MG63 (cell line): Measurements from ENCODE around the gene AGBL1. TPM values are rescaled to one million over a fixed set of nuclear protein-coding genes. Genes with fewer than 3 reads are reported as not detected.

Experiments
- DNase-seq: peaks from one replicate; pipeline ENCODE4 v3.0.0-alpha.2; 2020
- H3K27me3 ChIP-seq: fragments of 250-450 bp; sonication (Bioruptor Pico); 2 replicates; pipeline ENCODE4 v1.5.1; 2020; ENCODE audit warnings: mild to moderate bottlenecking, moderate library complexity
- H3K36me3 ChIP-seq: fragments of 250-450 bp; sonication (Bioruptor Pico); 2 replicates; pipeline ENCODE4 v1.5.1; 2020; ENCODE audit warnings: mild to moderate bottlenecking, moderate library complexity
- H3K4me3 ChIP-seq: fragments of 250-450 bp; sonication (Bioruptor Pico); 2 replicates; pipeline ENCODE4 v1.5.1; 2020; ENCODE audit warnings: mild to moderate bottlenecking, moderate library complexity
- H3K9me3 ChIP-seq: fragments of 250-450 bp; sonication (Bioruptor Pico); 2 replicates; pipeline ENCODE4 v1.5.1; 2020; ENCODE audit warnings: mild to moderate bottlenecking, moderate library complexity
- total RNA-seq: library from RNA; depleted of rRNA; stranded (reverse); fragments of >200 nt; shearing (Covaris generic); gene quantifications from 2 replicates; pipeline ENCODE4 v1.2.3, GENCODE V29; 2014; ENCODE audit warnings: low replicate concordance

The AGBL1 gene
- total RNA-seq, 1 experiment from 2014 or later: not detected

DNA sequence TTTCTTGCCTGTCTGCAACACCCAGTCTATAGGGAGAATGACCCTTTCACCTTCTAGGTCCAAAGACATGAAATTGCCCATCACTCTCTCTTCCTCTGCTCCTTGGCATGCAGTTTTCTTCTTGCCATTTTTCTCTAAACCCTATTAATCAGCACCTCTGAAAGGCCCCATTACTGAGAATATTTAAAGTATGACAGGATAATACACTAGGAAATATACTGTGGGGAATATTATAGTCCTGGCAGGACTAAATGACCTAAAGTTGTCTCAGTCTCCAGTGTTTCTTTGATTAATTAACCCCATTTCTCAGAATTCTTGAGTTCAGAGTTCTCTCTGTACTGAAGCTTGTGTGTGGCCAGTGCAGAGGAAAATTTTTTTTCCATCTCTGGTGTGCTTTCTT lies 730.7 kb downstream of the AGBL1 start:
- no peaks in the 10 kb centered on the region for H3K36me3 ChIP-seq
- H3K4me3 ChIP-seq: no peak overlapping the region
- 0 out of 2 replicates have a peak, but pooled peaks cover 2% of the 10 kb centered on the region for H3K27me3 ChIP-seq
- DNase-seq: no peak
- no peaks in the 10 kb centered on the region for H3K9me3 ChIP-seq

DNA sequence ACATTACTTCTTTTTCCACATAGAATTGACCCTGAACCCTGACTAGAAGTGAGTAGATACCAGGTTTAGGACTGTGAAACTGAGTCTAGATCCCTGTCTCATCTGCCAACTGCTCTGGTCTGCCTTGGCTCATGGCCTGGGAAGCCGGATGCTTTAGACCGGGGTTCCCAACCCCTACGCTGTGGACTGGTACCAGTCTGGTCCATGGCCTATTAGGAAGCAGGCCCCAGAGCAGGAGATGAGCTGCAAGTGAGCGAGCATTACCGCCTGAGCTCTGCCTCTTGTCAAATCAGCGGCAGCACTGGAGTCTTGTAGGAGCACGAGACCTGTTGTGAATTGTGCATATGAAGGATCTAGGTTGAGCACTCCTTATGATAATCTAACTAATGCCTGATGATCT lies 734.2 kb downstream of the AGBL1 start:
- Histone ChIP-seq H3K4me3 (no peak overlapping the region), H3K36me3 (no peaks in the 10 kb centered on the region), H3K27me3 (no peaks in the 10 kb centered on the region), H3K9me3 (no peaks in the 10 kb centered on the region)
- no peak for DNase-seq

DNA sequence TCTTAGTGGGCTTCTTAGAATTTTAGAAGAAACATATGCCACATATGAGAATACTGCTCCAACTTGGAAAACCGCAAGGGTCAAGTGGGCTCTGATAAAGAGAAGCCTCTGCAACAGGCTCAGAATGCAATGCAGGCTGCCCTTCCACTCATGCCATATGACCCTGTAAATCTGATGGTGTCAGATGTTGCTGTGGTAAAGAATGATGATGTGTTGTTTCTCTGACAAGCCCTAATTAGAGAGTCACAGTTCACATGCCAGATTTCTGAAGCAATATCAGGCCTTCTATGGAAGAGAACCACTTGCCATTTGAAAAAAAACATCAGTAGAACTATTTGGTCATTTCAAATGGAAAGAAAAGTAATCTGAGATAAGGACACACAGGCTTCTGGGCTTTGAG lies 749.6 kb downstream of the AGBL1 start:
- Histone ChIP-seq H3K9me3 (no peaks in the 10 kb centered on the region), H3K4me3 (no peak overlapping the region), H3K36me3 (no peaks in the 10 kb centered on the region), H3K27me3 (no peaks in the 10 kb centered on the region)
- DNase-seq: no peak

DNA sequence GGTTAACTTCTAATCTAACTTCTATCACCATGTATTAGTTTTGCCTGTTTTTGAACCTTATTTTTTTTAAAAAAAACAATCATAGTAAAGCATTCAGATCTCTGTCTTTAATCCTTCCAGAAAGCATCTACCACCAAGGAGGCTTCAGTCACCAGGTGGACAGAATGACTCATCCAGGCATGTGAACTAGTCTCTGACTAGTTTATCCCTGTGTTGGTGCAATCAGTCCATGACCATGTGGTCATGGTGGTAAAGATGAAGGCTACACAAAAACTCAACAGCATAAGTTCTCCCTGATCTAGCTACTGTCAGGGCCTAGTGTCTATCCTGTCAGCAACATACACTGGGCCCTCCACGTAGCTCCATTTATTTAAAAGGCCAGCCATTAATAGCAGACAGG lies 750.6 kb downstream of the AGBL1 start:
- DNase-seq: no peak
- Histone ChIP-seq H3K36me3 (no peaks in the 10 kb centered on the region), H3K9me3 (no peaks in the 10 kb centered on the region), H3K4me3 (no peak overlapping the region), H3K27me3 (no peaks in the 10 kb centered on the region)

DNA sequence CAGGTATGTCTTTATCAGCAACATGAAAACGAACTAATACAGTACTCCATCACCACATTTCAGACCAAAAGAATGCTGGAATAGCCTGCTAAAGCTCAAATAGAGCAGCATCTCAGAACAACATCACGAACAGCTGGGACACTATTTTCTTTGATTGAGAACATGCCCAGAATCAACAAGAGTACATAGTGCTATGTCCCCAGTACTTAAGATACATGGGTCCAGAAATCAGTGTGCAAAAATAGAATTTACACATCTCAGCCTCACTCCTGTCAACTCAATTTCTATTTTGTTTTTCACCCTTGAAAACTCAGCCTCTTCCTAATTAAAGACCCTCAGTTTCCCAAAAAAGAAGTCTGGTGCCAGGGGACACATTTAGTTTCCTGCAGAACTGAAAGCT lies 753.9 kb downstream of the AGBL1 start:
- H3K4me3 ChIP-seq: no peak overlapping the region
- no peak for DNase-seq
- no peaks in the 10 kb centered on the region for H3K9me3 ChIP-seq
- no peaks in the 10 kb centered on the region for H3K36me3 ChIP-seq
- peaks cover 4% of the 10 kb centered on the region for H3K27me3 ChIP-seq

DNA sequence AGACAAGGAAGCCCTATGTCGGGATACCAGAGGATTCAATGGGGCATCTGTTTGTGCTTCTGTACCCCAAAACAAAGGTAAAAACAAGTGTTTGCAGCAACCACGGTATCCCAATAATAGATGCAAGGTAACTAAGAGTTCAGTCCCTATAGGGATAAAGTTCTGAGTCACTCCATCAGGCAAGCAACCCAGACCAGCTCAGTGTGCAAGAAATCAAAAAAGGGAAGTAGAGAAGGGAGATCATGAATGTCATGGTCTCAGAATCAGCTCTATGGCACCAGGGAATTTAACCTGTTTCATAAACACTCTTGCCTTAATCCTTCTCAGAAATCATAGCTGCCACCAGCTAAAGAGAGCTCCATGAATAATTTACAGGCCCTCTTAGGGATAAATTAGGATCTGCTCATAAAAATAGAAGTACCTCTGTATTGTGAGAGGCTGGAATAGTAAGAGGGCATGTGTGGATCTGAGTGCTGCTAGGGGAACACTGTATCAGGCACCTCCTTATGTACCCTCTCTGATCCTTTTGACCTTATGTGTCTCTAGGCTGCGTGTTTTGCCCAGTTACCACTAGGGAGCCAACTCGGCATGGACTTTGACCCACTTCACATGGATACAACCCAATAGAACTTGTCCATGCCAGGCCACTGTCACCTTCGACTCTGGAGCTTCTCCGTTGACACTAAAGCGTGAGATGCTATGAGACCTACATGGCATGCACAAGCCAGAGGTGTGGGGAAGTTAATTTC lies 754.6 kb downstream of the AGBL1 start:
- no peaks in the 10 kb centered on the region for H3K36me3 ChIP-seq
- H3K27me3 ChIP-seq: peaks cover 4% of the 10 kb centered on the region
- H3K9me3 ChIP-seq: no peaks in the 10 kb centered on the region
- no peak for DNase-seq
- no peak overlapping the region for H3K4me3 ChIP-seq

DNA sequence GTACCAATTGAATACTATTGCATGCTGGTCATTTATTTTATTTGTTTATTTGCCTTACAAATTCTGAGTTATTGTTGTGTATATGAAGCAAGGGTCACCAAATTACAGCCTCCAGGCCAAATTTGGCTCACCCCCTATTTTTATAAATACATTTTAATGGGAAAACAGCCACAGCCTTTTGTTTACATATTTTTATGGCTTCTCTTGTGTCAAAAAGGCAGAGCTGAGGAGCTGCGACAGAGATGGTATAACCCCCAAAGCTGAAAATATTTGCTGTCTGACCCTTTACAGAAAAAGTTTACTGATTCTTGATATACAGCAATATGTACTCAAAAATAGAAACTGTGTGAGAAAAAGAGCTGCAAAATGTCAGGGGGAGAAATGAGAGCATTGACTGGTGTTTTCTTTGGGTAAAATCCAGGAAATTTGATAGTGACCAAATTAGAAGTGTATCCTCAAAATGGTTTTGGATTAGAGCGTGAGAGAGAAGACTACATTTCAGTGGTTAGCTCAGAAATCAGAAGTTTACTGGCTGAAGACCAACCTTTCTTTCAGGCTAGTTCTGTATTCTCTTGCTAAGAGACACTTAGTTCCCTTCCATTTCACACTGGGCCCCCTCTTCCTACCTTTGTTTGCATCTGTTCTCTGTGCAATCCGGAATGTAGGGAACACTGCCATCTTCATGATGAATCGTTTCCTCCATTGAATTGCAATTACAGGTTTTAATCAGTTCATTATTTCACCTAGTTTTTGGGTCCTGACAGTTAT lies 757.8 kb downstream of the AGBL1 start:
- H3K4me3 ChIP-seq: no peak overlapping the region
- H3K9me3 ChIP-seq: no peaks in the 10 kb centered on the region
- no peaks in the 10 kb centered on the region for H3K36me3 ChIP-seq
- H3K27me3 ChIP-seq: peaks cover 4% of the 10 kb centered on the region
- no peak for DNase-seq

DNA sequence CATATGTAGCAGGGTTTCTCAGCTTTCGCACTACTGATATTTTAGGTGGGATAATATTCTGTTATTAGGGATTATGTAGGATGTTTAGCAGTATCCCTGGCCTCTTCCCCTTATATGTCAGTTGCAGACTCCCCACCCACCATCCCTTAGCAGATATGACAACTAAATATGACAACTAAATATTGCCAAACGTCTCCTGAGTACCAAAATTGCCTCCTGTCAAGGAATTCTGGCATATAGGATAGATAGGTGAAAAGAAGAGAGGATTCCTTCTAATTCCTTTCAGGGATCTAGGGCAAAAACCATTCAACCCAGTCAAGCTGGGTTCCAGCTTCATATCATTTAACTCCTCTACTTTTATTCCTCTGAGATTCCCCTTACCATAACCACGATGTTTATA lies 759.8 kb downstream of the AGBL1 start:
- Histone ChIP-seq H3K4me3 (no peak overlapping the region), H3K9me3 (no peaks in the 10 kb centered on the region), H3K36me3 (no peaks in the 10 kb centered on the region), H3K27me3 (peaks cover 4% of the 10 kb centered on the region)
- DNase-seq: no peak

DNA sequence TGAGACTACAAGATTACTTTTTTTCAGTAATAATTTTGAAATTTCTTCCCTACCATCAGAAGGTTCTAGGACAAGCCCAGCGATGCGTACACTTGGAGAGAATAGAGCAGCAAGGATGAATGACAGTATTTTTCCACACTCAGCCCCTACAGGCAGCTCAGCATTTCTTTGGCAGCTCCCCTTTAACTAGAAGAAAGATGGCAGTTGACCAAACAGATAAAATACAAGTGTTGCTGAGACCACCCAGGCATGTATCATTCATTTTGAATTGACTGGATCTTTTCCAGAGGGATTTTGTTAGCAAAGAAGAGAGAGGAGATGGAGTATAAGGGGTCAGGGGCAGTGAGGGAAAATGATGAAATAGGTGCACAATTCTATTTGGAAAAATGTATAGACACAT lies 761.3 kb downstream of the AGBL1 start:
- Histone ChIP-seq H3K36me3 (no peaks in the 10 kb centered on the region), H3K9me3 (no peaks in the 10 kb centered on the region), H3K4me3 (no peak overlapping the region), H3K27me3 (peaks cover under 1% of the 10 kb centered on the region)
- no peak for DNase-seq

DNA sequence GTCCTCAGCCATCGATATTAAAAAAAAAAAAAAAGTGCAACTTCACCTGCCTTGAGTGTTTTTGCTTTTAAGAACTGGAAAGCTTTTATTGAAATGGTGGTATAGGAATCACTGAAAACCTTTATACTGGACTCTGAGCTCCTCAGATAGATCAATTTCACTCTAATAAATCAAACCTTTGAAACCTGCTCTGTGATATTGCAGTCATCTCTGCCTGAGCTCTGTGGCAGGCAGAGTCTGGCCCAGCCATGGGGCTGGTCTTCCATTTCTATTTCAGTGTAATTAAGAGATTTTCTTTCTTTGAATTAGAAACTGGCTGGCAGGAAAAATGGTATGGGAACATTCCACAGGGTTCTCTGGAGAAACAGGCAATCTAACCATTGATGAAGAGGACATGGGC lies 762.5 kb downstream of the AGBL1 start:
- Histone ChIP-seq H3K9me3 (no peaks in the 10 kb centered on the region), H3K4me3 (no peak overlapping the region), H3K27me3 (no peaks in the 10 kb centered on the region; the same call in 1 of the 2 replicates), H3K36me3 (no peaks in the 10 kb centered on the region)
- no peak for DNase-seq

DNA sequence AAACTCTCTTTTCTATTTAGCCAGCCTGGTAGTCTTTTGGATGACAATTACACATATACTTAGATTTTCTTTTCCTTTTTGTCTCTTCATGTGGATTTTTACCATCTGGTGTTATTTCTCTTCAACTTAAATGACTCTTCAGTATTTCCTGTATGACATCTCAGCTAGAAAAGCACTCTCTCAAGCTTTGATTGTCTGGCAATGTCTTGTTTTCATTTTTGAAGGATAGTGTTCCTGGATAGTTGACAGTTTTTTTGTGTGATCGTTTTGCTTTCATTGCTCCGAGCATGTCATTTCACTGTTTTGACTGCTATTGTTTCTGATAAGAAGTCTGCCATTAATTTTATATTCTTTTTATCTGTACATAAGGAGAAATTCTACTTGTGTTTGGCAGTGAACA lies 766.4 kb downstream of the AGBL1 start:
- Histone ChIP-seq H3K4me3 (no peak overlapping the region), H3K27me3 (no peaks in the 10 kb centered on the region; the same call in 1 of the 2 replicates)

DNA sequence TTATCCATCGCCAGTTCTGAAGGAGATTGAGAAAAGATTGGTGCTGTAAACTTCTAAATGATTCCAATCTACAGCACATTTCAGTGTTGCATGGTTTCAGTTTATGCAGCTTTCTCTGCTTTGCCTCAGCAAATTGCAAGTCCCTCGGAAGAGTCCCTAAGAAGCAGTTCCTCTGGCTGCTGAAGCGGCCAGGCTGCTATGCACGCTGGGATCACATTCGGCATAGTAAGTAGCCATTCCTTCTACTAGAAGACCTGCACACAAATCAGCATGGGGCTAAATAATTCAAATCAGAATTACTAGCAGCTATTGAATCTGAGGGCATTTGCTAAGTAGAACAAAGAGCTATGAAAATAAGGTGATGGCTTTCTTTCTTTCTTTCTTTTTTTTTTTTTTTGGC lies 769.5 kb downstream of the AGBL1 start:
- no peaks in the 10 kb centered on the region for H3K9me3 ChIP-seq
- H3K36me3 ChIP-seq: no peaks in the 10 kb centered on the region
- DNase-seq: no peak
- no peak overlapping the region for H3K4me3 ChIP-seq
- no peaks in the 10 kb centered on the region; the same call in 1 of the 2 replicates for H3K27me3 ChIP-seq

More for the DNA sequence above, 766.4 kb downstream of the AGBL1 start:
- H3K9me3 ChIP-seq: no peaks in the 10 kb centered on the region
- H3K36me3 ChIP-seq: no peaks in the 10 kb centered on the region
- DNase-seq: no peak

DNA sequence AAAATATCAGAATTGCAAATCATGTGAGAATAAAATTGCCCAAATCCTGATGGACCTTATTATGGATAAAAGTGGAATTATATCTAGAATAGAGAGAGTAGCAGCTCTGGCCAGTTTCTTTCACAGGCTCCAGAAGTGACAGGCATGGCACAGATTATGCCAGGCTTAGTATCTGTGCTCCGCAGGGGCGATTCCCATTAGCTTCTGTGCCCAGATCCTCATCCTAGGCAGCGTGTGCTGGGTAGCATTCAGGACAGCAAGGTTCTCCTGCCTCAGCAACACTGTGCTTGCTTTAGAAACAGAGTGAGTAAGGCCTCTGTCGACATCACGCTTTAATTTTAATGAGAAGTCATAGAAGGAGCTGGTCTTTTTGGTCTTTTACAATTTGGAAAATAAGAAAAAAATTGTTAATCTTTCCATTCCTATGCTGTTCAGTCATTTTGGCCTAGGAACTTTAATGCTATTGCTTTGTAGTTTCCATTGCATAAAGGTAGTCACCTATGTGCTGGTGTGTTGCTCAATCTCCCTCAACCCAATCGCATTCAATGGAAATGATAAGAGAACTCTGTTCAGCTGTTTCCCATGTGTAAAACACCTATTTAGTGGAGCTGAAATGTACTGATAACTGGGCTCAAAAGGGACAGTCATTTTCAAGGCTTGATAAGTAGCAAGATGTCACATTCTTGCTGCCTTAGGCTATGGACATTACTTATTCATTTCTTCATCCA lies 770.1 kb downstream of the AGBL1 start:
- Histone ChIP-seq H3K36me3 (no peaks in the 10 kb centered on the region), H3K27me3 (no peaks in the 10 kb centered on the region; the same call in 1 of the 2 replicates), H3K9me3 (no peaks in the 10 kb centered on the region), H3K4me3 (no peak overlapping the region)
- no peak for DNase-seq

DNA sequence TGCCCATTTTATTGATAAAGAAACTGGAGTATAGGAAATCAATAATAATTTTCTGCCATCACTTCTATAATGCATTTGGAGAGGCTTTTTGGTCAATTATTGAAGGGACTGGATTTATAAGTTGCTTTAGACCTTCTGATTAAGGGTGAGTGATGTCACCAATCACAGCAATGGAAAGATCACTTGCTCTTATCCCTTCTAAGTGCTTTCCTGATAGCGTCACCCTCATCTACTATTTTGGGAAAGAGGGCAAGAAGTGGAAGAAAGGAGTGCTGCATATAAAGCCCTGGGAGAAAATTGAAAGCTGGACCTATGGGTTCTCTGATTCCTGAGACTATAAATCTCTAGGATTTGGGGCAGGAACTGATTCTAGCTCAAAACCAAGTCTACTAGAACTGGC lies 771.3 kb downstream of the AGBL1 start:
- no peaks in the 10 kb centered on the region for H3K36me3 ChIP-seq
- H3K4me3 ChIP-seq: no peak overlapping the region
- no peaks in the 10 kb centered on the region for H3K9me3 ChIP-seq

DNA sequence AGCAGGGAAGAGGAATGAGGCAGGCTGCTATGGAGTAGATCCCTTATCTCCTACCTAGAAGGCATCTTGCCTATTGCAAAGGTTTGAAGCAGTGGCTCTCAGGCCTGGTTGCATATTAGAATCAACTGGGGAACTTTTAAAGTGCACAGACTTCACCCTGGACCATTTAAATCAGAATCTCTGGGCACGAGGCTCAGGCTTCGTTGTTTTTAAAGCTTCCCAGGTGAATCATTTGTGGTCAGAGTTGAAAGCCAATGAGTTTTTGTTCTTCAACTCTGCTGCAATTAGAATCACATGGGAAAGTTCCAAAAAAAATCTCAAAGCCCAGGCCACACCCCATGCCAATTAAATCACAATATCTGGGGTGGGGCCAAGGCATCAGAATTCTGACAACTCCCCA lies 773.1 kb downstream of the AGBL1 start:
- DNase-seq: no peak
- Histone ChIP-seq H3K27me3 (no peaks in the 10 kb centered on the region), H3K9me3 (no peaks in the 10 kb centered on the region), H3K4me3 (no peak overlapping the region), H3K36me3 (no peaks in the 10 kb centered on the region)

More for the DNA sequence above, 771.3 kb downstream of the AGBL1 start:
- no peak for DNase-seq
- no peaks in the 10 kb centered on the region for H3K27me3 ChIP-seq

DNA sequence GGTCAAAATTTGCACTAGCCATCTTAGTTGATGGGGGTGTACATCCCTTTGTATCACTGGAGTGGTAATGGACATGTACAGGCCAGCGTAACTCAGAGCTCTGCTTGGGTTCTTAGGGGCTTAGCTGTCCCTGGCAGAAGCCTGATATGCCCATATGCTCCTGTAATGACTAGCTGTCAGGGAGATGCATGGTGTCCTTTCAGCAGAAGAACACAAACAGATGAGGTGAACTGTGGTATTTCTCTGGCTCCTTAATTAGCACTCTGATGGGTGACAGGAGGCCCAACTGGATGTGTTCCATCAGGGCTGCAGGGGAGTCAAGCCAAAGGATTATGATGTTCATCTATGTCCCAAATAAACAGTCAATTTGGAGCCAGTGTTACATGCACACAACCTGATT lies 774.5 kb downstream of the AGBL1 start:
- H3K36me3 ChIP-seq: no peaks in the 10 kb centered on the region
- H3K9me3 ChIP-seq: no peaks in the 10 kb centered on the region
- DNase-seq: no peak
- H3K4me3 ChIP-seq: no peak overlapping the region
- no peaks in the 10 kb centered on the region for H3K27me3 ChIP-seq
